GM10248 (cell line): ENCODE results near the gene CD69.

Source experiments
- CTCF ChIA-PET: fragments of 300-600 bp; sonication (Branson Sonifier 250); formaldehyde crosslinking; extraction: SDS; loops from one replicate; lab custom pipeline; 2021; ENCODE audit warnings: antibody characterized with exemption; lab: Yijun Ruan, JAX
- POLR2A ChIA-PET: fragments of 350-650 bp; sonication (Branson Sonifier 250); formaldehyde crosslinking; extraction: SDS; loops from one replicate; lab custom pipeline; 2020; ENCODE audit warnings: antibody characterized with exemption; lab: Yijun Ruan, JAX
- DNase-seq: peaks from one replicate; pipeline ENCODE4 v3.0.0; 2012; ENCODE audit errors: extremely low spot score
- TF ChIP-seq, protein P1 (sequence below): IDR thresholded peaks from 2 replicates; pipeline ENCODE4 v1.5.1; 2012; ENCODE audit warnings: mild to moderate bottlenecking, low read depth; ENCODE audit errors: extremely low read depth, missing control alignments, control extremely low read depth

CD69 gene

DNA sequence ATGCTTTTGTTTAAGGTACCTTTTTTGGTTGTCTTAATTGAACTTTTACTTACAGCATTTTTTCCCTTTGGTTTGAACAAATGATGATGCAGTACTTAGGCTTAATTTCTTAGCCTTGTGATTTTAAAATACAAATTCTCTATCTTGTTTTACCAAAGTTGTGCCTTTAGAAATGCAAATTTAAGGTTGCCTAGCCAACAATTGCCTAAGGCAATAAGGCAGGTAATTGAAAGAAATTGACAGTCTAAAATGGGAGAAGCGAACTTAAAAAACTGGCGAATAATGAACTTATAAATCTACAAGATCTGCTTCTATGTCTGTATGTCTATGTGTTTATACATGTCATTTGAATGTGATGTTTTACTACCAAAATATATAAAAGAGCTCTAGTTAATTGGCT is 23.6 kb upstream of the CD69 start:
- TF ChIP-seq, protein P1, sequence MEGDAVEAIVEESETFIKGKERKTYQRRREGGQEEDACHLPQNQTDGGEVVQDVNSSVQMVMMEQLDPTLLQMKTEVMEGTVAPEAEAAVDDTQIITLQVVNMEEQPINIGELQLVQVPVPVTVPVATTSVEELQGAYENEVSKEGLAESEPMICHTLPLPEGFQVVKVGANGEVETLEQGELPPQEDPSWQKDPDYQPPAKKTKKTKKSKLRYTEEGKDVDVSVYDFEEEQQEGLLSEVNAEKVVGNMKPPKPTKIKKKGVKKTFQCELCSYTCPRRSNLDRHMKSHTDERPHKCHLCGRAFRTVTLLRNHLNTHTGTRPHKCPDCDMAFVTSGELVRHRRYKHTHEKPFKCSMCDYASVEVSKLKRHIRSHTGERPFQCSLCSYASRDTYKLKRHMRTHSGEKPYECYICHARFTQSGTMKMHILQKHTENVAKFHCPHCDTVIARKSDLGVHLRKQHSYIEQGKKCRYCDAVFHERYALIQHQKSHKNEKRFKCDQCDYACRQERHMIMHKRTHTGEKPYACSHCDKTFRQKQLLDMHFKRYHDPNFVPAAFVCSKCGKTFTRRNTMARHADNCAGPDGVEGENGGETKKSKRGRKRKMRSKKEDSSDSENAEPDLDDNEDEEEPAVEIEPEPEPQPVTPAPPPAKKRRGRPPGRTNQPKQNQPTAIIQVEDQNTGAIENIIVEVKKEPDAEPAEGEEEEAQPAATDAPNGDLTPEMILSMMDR = no peak
- POLR2A ChIA-PET = no interaction called here
- DNase-seq = no peak
- CTCF ChIA-PET = interaction anchor here (1.1 kb wide), 1 partner anchor 11 kb away, joined by 3 read pairs; no protein-coding TSS in a partner anchor

DNA sequence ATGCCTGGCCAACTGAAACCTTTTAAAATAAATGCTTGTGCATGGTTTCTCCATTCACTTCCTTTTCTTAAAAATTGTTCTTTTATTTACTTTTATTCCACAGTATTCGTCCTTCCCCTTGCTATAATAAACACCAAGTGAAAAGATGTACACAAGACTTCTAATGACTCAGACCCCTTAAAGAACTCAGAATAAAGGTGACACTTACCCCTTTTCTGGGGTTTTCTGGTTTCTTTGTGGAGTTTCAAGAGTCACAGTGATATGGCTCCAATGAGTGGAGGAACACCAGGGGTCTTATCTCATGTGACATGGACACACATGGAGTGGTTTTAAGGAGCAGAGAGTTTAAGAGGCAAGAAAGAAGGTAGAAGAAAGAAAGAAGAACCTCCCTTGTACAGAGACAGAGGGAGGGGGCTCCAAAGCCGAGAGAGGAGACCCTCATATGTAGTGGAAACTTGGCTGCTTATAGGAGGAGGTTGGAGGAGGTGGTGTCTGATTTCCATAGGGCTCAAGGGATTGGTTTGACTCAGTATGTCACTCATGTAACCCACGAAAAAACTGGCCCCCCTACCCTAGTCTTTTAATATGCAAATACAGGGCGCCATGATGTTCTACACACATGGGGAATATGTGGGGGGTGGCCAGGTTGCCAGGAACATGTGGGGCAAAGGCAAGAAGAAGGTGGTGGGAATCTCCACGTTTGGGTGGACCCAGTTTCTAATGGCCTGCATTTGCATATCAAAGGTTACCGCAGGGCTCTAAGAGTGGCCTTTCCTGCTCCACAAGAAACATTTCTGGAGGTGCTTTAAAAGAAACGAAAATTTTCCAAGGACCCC is 22.1 kb upstream of the CD69 start:
- CTCF ChIA-PET = interaction anchor here (1.0 to 2.4 kb wide), 3 partner anchors 32 to 40 kb away, joined by 4 to 9 read pairs (median 6); no protein-coding TSS in a partner anchor
- POLR2A ChIA-PET = no interaction called here
- DNase-seq = no peak
- TF ChIP-seq, protein P1 = no peak

DNA sequence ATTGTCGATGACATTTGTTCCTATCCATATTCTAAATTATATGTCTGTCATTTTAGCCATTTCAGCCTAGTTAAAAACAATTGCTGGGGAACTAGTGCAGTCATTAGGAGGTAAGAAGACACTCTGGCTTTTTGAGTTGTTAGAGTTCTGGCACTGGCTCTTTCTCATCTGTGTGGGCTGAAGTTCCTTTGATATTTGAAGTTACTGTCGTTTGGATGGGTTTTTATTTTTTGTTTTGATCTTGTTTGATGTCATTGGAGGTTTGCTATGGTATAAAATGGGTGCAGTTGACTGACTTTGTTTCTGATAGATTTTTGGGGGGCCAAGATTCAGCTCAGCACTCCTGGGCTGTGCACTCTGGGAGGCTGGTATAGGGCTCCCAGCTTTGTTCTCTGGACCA is 20.7 kb upstream of the CD69 start:
- POLR2A ChIA-PET = no interaction called here
- DNase-seq = no peak
- CTCF ChIA-PET = interaction anchor here (1.0 to 2.4 kb wide), 6 partner anchors 14 to 38 kb away, joined by 3 to 9 read pairs (median 4); no protein-coding TSS in a partner anchor
- TF ChIP-seq, protein P1 = no peak

DNA sequence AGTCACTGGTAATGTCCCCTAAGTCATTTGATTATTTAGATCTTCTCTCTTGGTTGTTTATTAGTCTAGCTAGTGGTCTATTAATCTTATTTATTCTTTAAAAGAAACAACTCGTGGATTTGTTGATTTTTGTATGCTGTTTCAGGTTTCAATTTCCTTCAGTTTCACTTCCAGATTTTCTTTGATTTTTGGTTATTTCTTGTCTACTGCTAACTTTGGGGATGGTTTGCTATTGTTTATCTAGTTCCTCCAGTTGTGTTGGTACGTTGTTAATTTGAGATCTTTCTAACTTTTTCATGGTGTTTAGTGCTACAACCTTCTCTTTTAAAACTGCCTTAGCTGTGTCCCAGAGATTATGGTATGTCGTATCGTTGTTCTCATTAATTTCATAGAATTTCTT is 18.5 kb upstream of the CD69 start:
- TF ChIP-seq, protein P1 = no peak
- POLR2A ChIA-PET = no interaction called here
- no peak for DNase-seq
- CTCF ChIA-PET = interaction anchor here (0.9 to 1.4 kb wide), 2 partner anchors 13 to 19 kb away, joined by 3 to 5 read pairs; no protein-coding TSS in a partner anchor

DNA sequence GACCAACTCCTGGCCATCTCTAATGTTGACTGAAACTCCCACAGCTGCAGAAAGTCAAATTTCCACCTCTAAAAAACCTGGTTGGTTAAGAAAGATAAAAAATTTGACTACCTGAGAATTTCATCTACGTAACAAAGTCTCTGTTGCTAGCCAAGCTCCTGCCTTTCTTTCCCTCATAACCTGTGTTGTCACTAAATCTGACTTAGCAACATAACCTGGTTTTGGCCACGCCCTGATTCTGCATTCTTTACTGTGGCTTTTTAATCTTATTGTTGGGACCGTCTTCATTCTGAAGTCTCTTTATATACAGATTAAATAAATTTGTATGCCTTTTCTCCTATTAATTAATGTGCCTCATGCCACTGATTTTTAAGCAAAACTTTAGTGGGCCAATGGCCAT is 16.1 kb upstream of the CD69 start:
- ChIA-PET POLR2A (interaction anchor here (0.6 kb wide), 1 partner anchor 34 kb away, joined by 3 read pairs; no protein-coding TSS in a partner anchor), CTCF (interaction anchor here (1.5 kb wide), 1 partner anchor 29 kb away, joined by 5 read pairs; no protein-coding TSS in a partner anchor)
- DNase-seq = no peak
- TF ChIP-seq, protein P1 = no peak

DNA sequence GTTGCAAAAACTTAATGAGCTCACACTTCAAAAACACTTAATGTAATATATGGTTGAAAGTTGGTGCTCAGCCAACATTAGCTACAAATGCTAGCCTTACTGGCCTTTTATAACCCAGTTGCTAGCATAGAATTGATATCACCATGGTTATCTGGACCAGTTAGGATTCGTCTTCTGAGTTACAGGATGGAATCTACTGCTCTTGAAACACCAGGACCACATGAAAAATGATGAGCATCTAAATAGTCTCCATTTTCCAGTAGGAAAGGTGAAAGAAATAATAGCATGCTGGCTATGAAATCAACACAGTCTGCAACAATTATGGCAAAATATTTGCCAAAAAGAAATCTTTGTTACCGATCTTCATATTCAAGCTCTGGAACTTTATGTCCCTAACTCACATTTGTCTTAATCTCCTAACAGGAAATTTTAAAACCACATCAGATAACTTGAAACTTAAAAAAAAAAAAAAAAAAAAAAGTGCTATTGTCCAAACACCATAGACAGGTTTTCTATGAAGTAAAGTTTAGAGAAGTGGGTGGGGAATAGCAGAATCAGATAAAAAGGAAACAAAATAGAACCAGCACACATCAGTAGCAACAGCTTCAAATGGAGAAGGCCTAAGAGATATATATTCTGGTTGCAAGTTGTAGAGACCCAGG is 12.6 kb upstream of the CD69 start:
- ChIA-PET CTCF (interaction anchor here (0.8 to 2.0 kb wide), 4 partner anchors 11 to 22 kb away, joined by 3 to 6 read pairs (median 4); no protein-coding TSS in a partner anchor), POLR2A (no interaction called here)
- TF ChIP-seq, protein P1 = no peak
- no peak for DNase-seq
